Measurements from ENCODE around the gene LPIN1. TPM values are rescaled to one million over a fixed set of nuclear protein-coding genes. Genes with fewer than 3 reads are reported as not detected.

The LPIN1 gene
- total and polyA plus RNA-seq, 2 of the 13 experiments (the other 11 are each of a cell fraction or from before 2014, with no cell fraction given), result 9.7 to 19.4 TPM

DNA sequence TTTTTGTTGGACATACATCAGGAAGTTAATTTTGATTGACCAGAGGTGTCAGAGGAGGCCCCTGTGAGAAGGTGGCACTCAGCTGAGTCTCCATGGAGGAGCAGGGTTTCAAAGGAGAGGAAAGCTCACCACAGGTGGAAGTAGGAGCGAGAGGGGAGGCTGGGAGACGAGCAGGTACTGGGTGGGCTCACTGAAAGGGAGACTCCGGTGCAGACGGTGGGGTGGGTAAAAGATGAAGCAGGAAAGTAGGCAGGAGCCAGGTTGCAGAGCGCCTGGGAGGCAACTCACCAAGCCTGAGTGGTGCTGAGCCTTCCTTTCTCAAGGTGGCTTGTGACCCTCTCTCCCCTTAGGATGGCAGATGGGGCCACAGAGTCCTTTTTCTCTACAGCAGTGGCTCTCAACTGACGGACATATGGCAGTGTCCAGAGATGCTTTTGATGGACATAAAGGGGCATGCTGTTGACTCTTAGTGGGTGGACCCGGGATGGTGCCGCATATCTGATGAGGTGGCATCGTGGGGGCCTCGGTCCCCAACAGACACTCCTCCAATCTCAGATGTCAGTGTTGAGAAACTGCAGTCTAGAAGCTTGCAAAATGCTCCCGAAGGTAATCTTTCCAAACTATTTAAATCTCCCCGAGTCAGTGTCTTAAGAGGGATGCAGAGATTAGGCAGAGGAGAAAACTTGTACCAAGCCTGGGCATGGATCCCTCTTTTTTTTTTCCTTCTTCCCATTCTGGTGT lies 64.0 kb downstream of the LPIN1 start:
- DNase-seq (ENCODE audit: low spot score) (no peak), FAIRE-seq (no peak), ATAC-seq (no peak; the same call in 2 of the 3 replicates)
- Histone ChIP-seq H3K36me3 (replicated peaks in 1 of 2; ENCODE audit: control insufficient read depth in 1 of 2, insufficient read depth in 2 of 2, low read length in 2 of 2) (peaks cover 2 to 18% of the 10 kb centered on the region in 2 experiments; a peak in 4 of 5 replicates), H4K20me1 (ENCODE audit: insufficient read depth, low read length) (no peaks in the 10 kb centered on the region), H3K79me2 (ENCODE audit: insufficient read depth, low read length) (no peaks in the 10 kb centered on the region), H3K27me3 (ENCODE audit: control insufficient read depth in 1 of 2, insufficient read depth in 2 of 2, low read length in 2 of 2) (no peaks in the 10 kb centered on the region), H3K4me1 (ENCODE audit: insufficient read depth, low read length) (peaks cover 13% of the 10 kb centered on the region), H3K9ac (ENCODE audit: insufficient read depth, low read depth, low read length) (no peak overlapping the region), H3K9me3 (ENCODE audit: low read length) (no peaks in the 10 kb centered on the region), H2AFZ (ENCODE audit: low read length) (no peak overlapping the region), H3K4me2 (ENCODE audit: low read depth, low read length) (no peak overlapping the region), H3K27ac (ENCODE audit: extremely low read length, insufficient read depth, low read length) (no peak overlapping the region), H3K4me3 (replicated peaks in 1 of 3; ENCODE audit: insufficient read depth in 1 of 3, low read depth in 2 of 3, low read length in 3 of 3) (no peak overlapping the region)
- intact Hi-C loops (cut with micrococcal nuclease; ENCODE audit: unreplicated experiment), result no loop called here
- ChIA-PET CTCF (ENCODE audit: low intra/inter-chr PET ratio, low total read pairs) (no interaction called here), POLR2A (interaction anchor here (0.6 kb wide), 1 partner anchor 9 kb away, joined by 3 read pairs; no protein-coding TSS in a partner anchor)
- WGBS (ENCODE audit: low lambda C conversion rate), result 94% methylated on average over 12 of the region's 12 CpGs
- no TSS peak for BruUV-seq (replicated peaks)
- in situ Hi-C loops (cut with HindIII; ENCODE audit: extremely low pct_ligation_motif_present, low pct_unique_long_range_greater_than_20kb), result no loop called here
- TF ChIP-seq REL (CRISPR knock-in tag; conservative IDR thresholded peaks at IDR 0.05) (no peak), ZNF567 (CRISPR knock-in tag; IDR thresholded peaks at IDR 0.05; ENCODE audit: borderline replicate concordance) (no peak), ZNF331 (CRISPR knock-in tag; IDR thresholded peaks at IDR 0.05) (no peak), KLF16 (CRISPR knock-in tag; IDR thresholded peaks at IDR 0.05) (no peak), SMARCC2 (IDR thresholded peaks at IDR 0.05) (no peak), PHB2 (IDR thresholded peaks at IDR 0.05; ENCODE audit: partially characterized antibody) (no peak), ZNF260 (CRISPR knock-in tag; IDR thresholded peaks at IDR 0.05; ENCODE audit: borderline replicate concordance, low read depth) (no peak), HOXD1 (CRISPR knock-in tag; IDR thresholded peaks at IDR 0.05) (no peak), NFATC3 (CRISPR knock-in tag; IDR thresholded peaks at IDR 0.05) (no peak), ZNF296 (CRISPR knock-in tag; conservative IDR thresholded peaks at IDR 0.05) (no peak), NKX3-1 (CRISPR knock-in tag; IDR thresholded peaks at IDR 0.05) (no peak), SPEN (CRISPR knock-in tag; IDR thresholded peaks at IDR 0.05; ENCODE audit: low read depth) (no peak), KDM2A (CRISPR knock-in tag; IDR thresholded peaks at IDR 0.05; ENCODE audit: borderline replicate concordance, low read depth) (no peak), ZBTB20 (CRISPR knock-in tag; IDR thresholded peaks at IDR 0.05; ENCODE audit: borderline replicate concordance, low read depth) (no peak), KAT2B (IDR thresholded peaks at IDR 0.05; ENCODE audit: borderline replicate concordance, low read depth, low read length) (no peak)
- TF ChIP-seq, protein P1, sequence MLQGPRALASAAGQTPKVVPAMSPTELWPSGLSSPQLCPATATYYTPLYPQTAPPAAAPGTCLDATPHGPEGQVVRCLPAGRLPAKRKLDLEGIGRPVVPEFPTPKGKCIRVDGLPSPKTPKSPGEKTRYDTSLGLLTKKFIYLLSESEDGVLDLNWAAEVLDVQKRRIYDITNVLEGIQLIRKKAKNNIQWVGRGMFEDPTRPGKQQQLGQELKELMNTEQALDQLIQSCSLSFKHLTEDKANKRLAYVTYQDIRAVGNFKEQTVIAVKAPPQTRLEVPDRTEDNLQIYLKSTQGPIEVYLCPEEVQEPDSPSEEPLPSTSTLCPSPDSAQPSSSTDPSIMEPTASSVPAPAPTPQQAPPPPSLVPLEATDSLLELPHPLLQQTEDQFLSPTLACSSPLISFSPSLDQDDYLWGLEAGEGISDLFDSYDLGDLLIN (CRISPR knock-in tag; IDR thresholded peaks at IDR 0.05; ENCODE audit: borderline replicate concordance), result no peak
- TF ChIP-seq, protein P2, sequence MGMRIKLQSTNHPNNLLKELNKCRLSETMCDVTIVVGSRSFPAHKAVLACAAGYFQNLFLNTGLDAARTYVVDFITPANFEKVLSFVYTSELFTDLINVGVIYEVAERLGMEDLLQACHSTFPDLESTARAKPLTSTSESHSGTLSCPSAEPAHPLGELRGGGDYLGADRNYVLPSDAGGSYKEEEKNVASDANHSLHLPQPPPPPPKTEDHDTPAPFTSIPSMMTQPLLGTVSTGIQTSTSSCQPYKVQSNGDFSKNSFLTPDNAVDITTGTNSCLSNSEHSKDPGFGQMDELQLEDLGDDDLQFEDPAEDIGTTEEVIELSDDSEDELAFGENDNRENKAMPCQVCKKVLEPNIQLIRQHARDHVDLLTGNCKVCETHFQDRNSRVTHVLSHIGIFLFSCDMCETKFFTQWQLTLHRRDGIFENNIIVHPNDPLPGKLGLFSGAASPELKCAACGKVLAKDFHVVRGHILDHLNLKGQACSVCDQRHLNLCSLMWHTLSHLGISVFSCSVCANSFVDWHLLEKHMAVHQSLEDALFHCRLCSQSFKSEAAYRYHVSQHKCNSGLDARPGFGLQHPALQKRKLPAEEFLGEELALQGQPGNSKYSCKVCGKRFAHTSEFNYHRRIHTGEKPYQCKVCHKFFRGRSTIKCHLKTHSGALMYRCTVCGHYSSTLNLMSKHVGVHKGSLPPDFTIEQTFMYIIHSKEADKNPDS (CRISPR knock-in tag; IDR thresholded peaks at IDR 0.05), result no peak
